Astrocyte of the spinal cord (primary cell): ENCODE measurements around the gene ERC1.

Experiments
- DNase-seq: peaks from one replicate; pipeline ENCODE4 v3.0.0; 2011; ENCODE audit warnings: low read depth, low spot score
- H3K4me3 ChIP-seq: 2 replicates; pipeline ENCODE4 v1.5.1; 2011; ENCODE audit warnings: low read depth, mild to moderate bottlenecking, low read length, moderate library complexity
- CTCF ChIP-seq: IDR thresholded peaks from 2 replicates; pipeline ENCODE4 v1.5.1; 2012; ENCODE audit warnings: low read depth, mild to moderate bottlenecking, low read length, inconsistent platforms
- in situ Hi-C: cut with HindIII; loops from 2 replicates; pipeline ENCODE4 v1.10.0; 2017; ENCODE audit warnings: low sequenced_read_pairs

ERC1 gene

GRCh38 chr12:1289371-1290155 lies 298.5 kb downstream of the ERC1 start:
- in situ Hi-C loops = no loop called here
- H3K4me3 ChIP-seq = no peak overlapping the region
- TF ChIP-seq CTCF = no peak
- DNase-seq = no peak

- in situ Hi-C loops = no loop called here
- no peak for TF ChIP-seq CTCF
- H3K4me3 ChIP-seq = no peak overlapping the region
- DNase-seq = no peak
Observed at GRCh38 chr12:1290716-1291115, 299.7 kb downstream of the ERC1 start.

GRCh38 chr12:1291601-1292332 lies 300.7 kb downstream of the ERC1 start:
- no peak for DNase-seq
- H3K4me3 ChIP-seq = no peak overlapping the region
- in situ Hi-C loops = no loop called here
- no peak for TF ChIP-seq CTCF

GRCh38 chr12:1293901-1294300 lies 302.9 kb downstream of the ERC1 start:
- no peak for DNase-seq
- no peak for TF ChIP-seq CTCF
- no peak overlapping the region for H3K4me3 ChIP-seq
- in situ Hi-C loops = no loop called here

GRCh38 chr12:1297206-1297605 lies 306.2 kb downstream of the ERC1 start:
- no peak for TF ChIP-seq CTCF
- DNase-seq = peak; percentile 25
- H3K4me3 ChIP-seq = no peak overlapping the region
- in situ Hi-C loops = no loop called here

- no peak overlapping the region for H3K4me3 ChIP-seq
- no peak for TF ChIP-seq CTCF
- DNase-seq = no peak
- in situ Hi-C loops = no loop called here
Observed at GRCh38 chr12:1297639-1298175, 306.7 kb downstream of the ERC1 start.
